Stomach smooth muscle (tissue), 2 donors: Measurements from ENCODE around the gene OMA1.

ENCODE experiments used
- H3K27ac ChIP-seq: one replicate; pipeline ENCODE4 v1.7.0; 2013; ENCODE audit warnings: mild to moderate bottlenecking, low read length, inconsistent platforms
- H3K27me3 ChIP-seq, 2 donors: one replicate each; pipeline ENCODE4 v1.7.0; 2013; ENCODE audit warnings: low read length in 2 of 2; ENCODE audit not compliant: insufficient read depth in 2 of 2, control insufficient read depth in 1 of 2
- H3K36me3 ChIP-seq, 2 donors: one replicate each; pipeline ENCODE4 v1.7.0; 2013; ENCODE audit warnings: low read length in 2 of 2; ENCODE audit not compliant: control insufficient read depth in 2 of 2, insufficient read depth in 2 of 2
- H3K4me1 ChIP-seq: one replicate; pipeline ENCODE4 v1.7.0; 2013; ENCODE audit warnings: low read length; ENCODE audit not compliant: control insufficient read depth, insufficient read depth
- H3K4me3 ChIP-seq, 2 donors: one replicate each; pipeline ENCODE4 v1.7.0; 2013; ENCODE audit warnings: low read length in 2 of 2
- H3K9ac ChIP-seq, 2 donors: one replicate each; pipeline ENCODE4 v1.7.0; 2013; ENCODE audit warnings: low read length in 2 of 2, mild to moderate bottlenecking in 1 of 2
- H3K9me3 ChIP-seq, 2 donors: one replicate each; pipeline ENCODE4 v1.7.0; 2013; ENCODE audit warnings: low read length in 2 of 2; ENCODE audit not compliant: control insufficient read depth in 2 of 2
- donor health status: healthy.
- donor health status: Pancreatic carcinoma.

The OMA1 gene

GRCh38 chr1:58460469-58460868 is 86.1 kb downstream of the OMA1 start:
- Histone ChIP-seq H3K27me3 (no peaks in the 10 kb centered on the region), H3K4me1 (peaks cover 3% of the 10 kb centered on the region)

GRCh38 chr1:58459911-58460310 is 86.6 kb downstream of the OMA1 start:
- Histone ChIP-seq H3K9me3 (no peaks in the 10 kb centered on the region), H3K27ac (no peak overlapping the region), H3K9ac (no peak overlapping the region), H3K36me3 (peaks cover 3% of the 10 kb centered on the region in 2 donors), H3K4me3 (no peak overlapping the region), H3K4me1 (peaks cover 3% of the 10 kb centered on the region), H3K27me3 (no peaks in the 10 kb centered on the region)

More at GRCh38 chr1:58460469-58460868, 86.1 kb downstream of the OMA1 start:
- no peak overlapping the region for H3K9ac ChIP-seq
- H3K36me3 ChIP-seq, result peaks cover 3% of the 10 kb centered on the region in 2 donors
- no peak overlapping the region for H3K4me3 ChIP-seq
- H3K27ac ChIP-seq, result no peak overlapping the region
- H3K9me3 ChIP-seq, result no peaks in the 10 kb centered on the region

GRCh38 chr1:58457023-58457635 is 89.4 kb downstream of the OMA1 start:
- no peaks in the 10 kb centered on the region for H3K9me3 ChIP-seq
- H3K9ac ChIP-seq, result no peak overlapping the region
- no peak overlapping the region for H3K4me3 ChIP-seq
- peaks cover 3% of the 10 kb centered on the region for H3K4me1 ChIP-seq
- H3K27ac ChIP-seq, result no peak overlapping the region
- H3K36me3 ChIP-seq, result no peaks in the 10 kb centered on the region
- no peaks in the 10 kb centered on the region for H3K27me3 ChIP-seq

GRCh38 chr1:58456470-58456869 is 90.1 kb downstream of the OMA1 start:
- H3K36me3 ChIP-seq, result no peaks in the 10 kb centered on the region
- no peak overlapping the region for H3K27ac ChIP-seq
- no peaks in the 10 kb centered on the region for H3K27me3 ChIP-seq
- H3K9ac ChIP-seq, result no peak overlapping the region
- no peaks in the 10 kb centered on the region for H3K9me3 ChIP-seq
- peaks cover 3% of the 10 kb centered on the region for H3K4me1 ChIP-seq
- H3K4me3 ChIP-seq, result no peak overlapping the region

- Histone ChIP-seq H3K36me3 (no peaks in the 10 kb centered on the region), H3K27me3 (no peaks in the 10 kb centered on the region), H3K4me3 (no peak overlapping the region), H3K27ac (no peak overlapping the region), H3K9me3 (no peaks in the 10 kb centered on the region), H3K4me1 (peaks cover 3% of the 10 kb centered on the region), H3K9ac (no peak overlapping the region)
These were observed 91.7 kb downstream of the OMA1 start for GRCh38 chr1:58454807-58455206.

- Histone ChIP-seq H3K4me3 (no peak overlapping the region), H3K9ac (no peak overlapping the region), H3K27ac (no peak overlapping the region), H3K9me3 (no peaks in the 10 kb centered on the region), H3K36me3 (no peaks in the 10 kb centered on the region), H3K4me1 (peaks cover 3% of the 10 kb centered on the region), H3K27me3 (no peaks in the 10 kb centered on the region)
These were observed 92.1 kb downstream of the OMA1 start for GRCh38 chr1:58454385-58454784.

GRCh38 chr1:58451560-58452191 is 94.8 kb downstream of the OMA1 start:
- Histone ChIP-seq H3K4me3 (no peak overlapping the region), H3K36me3 (no peaks in the 10 kb centered on the region), H3K27ac (no peak overlapping the region), H3K4me1 (no peaks in the 10 kb centered on the region), H3K27me3 (no peaks in the 10 kb centered on the region), H3K9me3 (no peaks in the 10 kb centered on the region), H3K9ac (no peak overlapping the region)

- no peaks in the 10 kb centered on the region for H3K27me3 ChIP-seq
- no peaks in the 10 kb centered on the region for H3K36me3 ChIP-seq
- no peak overlapping the region for H3K27ac ChIP-seq
- H3K4me3 ChIP-seq, result no peak overlapping the region
- H3K9ac ChIP-seq, result no peak overlapping the region
- H3K9me3 ChIP-seq, result no peaks in the 10 kb centered on the region
- H3K4me1 ChIP-seq, result no peaks in the 10 kb centered on the region
These were observed 98.6 kb downstream of the OMA1 start for GRCh38 chr1:58447886-58448285.

GRCh38 chr1:58447042-58447441 is 99.5 kb downstream of the OMA1 start:
- H3K9me3 ChIP-seq, result no peaks in the 10 kb centered on the region
- no peaks in the 10 kb centered on the region for H3K4me1 ChIP-seq
- H3K9ac ChIP-seq, result no peak overlapping the region
- H3K36me3 ChIP-seq, result no peaks in the 10 kb centered on the region
- no peaks in the 10 kb centered on the region for H3K27me3 ChIP-seq
- no peak overlapping the region for H3K27ac ChIP-seq
- H3K4me3 ChIP-seq, result no peak overlapping the region

- Histone ChIP-seq H3K36me3 (no peaks in the 10 kb centered on the region), H3K27me3 (no peaks in the 10 kb centered on the region), H3K4me1 (no peaks in the 10 kb centered on the region), H3K9me3 (no peaks in the 10 kb centered on the region), H3K4me3 (no peak overlapping the region), H3K27ac (no peak overlapping the region), H3K9ac (no peak overlapping the region)
These were observed 100.2 kb downstream of the OMA1 start for GRCh38 chr1:58446368-58446767.
